Measurements from ENCODE around the gene LYPD6B. TPM values are rescaled to one million over a fixed set of nuclear protein-coding genes. Genes with fewer than 3 reads are reported as not detected.

LYPD6B gene
- total and polyA plus RNA-seq, 8 donors = 0.79 to 35.8 (median 24.6) TPM

DNA sequence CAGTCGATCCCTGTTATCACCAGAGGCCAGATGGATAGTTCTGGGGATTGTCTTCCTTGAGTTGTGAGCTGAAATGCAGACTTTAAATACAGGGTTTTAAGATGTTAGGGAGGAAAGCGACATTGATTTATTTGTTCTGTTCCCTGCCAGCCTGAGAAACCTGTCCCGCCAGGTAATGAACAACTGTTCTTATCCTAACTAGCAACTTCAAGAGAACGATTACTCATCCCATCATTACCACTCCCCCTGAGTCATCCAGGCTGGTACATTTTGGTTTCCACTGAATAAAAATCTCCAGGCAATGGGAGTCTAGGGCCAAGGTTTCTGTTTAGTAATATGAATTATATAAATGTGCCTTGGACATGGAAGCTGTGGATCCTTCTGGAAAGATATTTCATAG is 131.2 kb downstream of the LYPD6B start:
- no peaks in the 10 kb centered on the region for H3K36me3 ChIP-seq
- H3K4me1 ChIP-seq = no peaks in the 10 kb centered on the region
- peaks cover 0 to 7% of the 10 kb centered on the region in 2 donors for H3K9me3 ChIP-seq
- H3K4me3 ChIP-seq = no peak overlapping the region
- ATAC-seq (peak; percentile 93), DNase-seq (no peak)
- TF ChIP-seq, protein P1, sequence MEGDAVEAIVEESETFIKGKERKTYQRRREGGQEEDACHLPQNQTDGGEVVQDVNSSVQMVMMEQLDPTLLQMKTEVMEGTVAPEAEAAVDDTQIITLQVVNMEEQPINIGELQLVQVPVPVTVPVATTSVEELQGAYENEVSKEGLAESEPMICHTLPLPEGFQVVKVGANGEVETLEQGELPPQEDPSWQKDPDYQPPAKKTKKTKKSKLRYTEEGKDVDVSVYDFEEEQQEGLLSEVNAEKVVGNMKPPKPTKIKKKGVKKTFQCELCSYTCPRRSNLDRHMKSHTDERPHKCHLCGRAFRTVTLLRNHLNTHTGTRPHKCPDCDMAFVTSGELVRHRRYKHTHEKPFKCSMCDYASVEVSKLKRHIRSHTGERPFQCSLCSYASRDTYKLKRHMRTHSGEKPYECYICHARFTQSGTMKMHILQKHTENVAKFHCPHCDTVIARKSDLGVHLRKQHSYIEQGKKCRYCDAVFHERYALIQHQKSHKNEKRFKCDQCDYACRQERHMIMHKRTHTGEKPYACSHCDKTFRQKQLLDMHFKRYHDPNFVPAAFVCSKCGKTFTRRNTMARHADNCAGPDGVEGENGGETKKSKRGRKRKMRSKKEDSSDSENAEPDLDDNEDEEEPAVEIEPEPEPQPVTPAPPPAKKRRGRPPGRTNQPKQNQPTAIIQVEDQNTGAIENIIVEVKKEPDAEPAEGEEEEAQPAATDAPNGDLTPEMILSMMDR (IDR thresholded peaks at IDR 0.05) = no peak
- H3K27me3 ChIP-seq = no peaks in the 10 kb centered on the region
- intact Hi-C loops (cut with DNase I) = no loop called here
- no peak overlapping the region for H3K27ac ChIP-seq

DNA sequence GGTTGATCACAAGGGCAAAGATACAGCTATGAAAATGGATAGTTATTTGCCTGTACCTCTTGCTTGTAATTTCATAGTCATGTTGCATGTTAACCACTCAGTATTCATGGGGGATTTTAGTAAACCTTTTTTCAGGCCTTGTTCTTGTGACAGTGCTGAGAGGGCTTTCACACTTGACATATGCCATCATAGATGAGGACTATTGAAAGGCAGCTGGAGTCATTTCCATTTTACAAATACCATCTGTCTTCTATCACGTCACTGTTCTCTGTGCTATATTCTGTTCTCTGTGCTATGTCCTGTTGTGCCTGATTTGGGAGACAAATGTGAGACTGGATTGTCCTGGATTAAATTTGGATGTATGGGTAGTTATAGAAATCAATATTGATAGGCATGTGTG is 131.7 kb downstream of the LYPD6B start:
- no peaks in the 10 kb centered on the region for H3K4me1 ChIP-seq
- intact Hi-C loops (cut with DNase I) = no loop called here
- H3K27ac ChIP-seq = no peak overlapping the region
- H3K4me3 ChIP-seq = no peak overlapping the region
- no peaks in the 10 kb centered on the region for H3K27me3 ChIP-seq
- H3K36me3 ChIP-seq = no peaks in the 10 kb centered on the region
- ATAC-seq (no peak), DNase-seq (no peak)
- TF ChIP-seq, protein P1 (IDR thresholded peaks at IDR 0.05) = no peak
- peaks cover 0 to 7% of the 10 kb centered on the region in 2 donors for H3K9me3 ChIP-seq

DNA sequence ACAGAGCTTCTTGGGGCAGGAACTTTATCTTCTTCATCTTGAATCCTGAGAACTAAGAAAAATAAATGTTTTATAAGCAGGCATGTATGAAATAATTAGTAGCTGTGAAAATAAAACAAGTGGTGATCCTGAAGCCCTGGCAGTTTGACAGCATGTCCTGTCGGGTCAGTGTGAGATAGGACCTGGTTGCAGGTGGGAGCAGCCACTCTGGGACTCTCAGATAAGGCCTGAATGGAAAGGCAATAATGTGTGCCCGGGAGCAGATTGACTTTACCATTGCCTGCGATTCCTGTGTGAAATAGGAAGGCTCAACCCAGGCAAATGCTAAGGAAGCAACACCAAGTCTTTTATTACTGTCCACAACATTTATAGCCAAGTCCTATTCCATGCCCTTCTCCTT is 132.4 kb downstream of the LYPD6B start:
- no peak overlapping the region for H3K4me3 ChIP-seq
- DNase-seq (no peak), ATAC-seq (no peak)
- peaks cover 0 to 4% of the 10 kb centered on the region in 2 donors for H3K9me3 ChIP-seq
- TF ChIP-seq, protein P1 (IDR thresholded peaks at IDR 0.05) = no peak
- intact Hi-C loops (cut with DNase I) = no loop called here
- no peak overlapping the region for H3K27ac ChIP-seq
- no peaks in the 10 kb centered on the region for H3K27me3 ChIP-seq
- no peaks in the 10 kb centered on the region for H3K36me3 ChIP-seq
- H3K4me1 ChIP-seq = no peaks in the 10 kb centered on the region

DNA sequence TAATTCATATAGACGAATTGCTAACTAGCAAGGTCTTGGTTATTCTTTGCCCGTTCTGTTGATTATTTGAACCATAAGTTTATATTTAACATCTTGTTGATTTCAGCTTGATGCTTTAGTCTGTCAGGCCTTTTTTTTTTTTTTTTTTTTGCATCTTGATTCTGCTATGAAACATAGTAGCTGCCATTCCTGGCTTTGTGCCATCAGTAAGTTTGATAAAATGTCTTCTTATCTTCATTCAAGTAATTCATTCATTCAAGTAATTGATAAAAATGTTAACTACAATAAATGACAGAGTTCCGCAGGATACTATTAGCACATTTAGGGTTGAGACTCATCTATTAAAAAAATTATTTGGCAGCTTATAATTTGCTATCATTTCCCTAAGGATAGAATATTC is 134.7 kb downstream of the LYPD6B start:
- intact Hi-C loops (cut with DNase I) = no loop called here
- Histone ChIP-seq H3K27me3 (no peaks in the 10 kb centered on the region), H3K9me3 (peaks cover 0 to 4% of the 10 kb centered on the region in 2 donors), H3K27ac (no peak overlapping the region), H3K4me3 (no peak overlapping the region), H3K36me3 (no peaks in the 10 kb centered on the region), H3K4me1 (no peaks in the 10 kb centered on the region)
- TF ChIP-seq, protein P1 (IDR thresholded peaks at IDR 0.05) = no peak
- DNase-seq = peak in 2 of 4 donors; percentile 29 to 54
- no peak for ATAC-seq

DNA sequence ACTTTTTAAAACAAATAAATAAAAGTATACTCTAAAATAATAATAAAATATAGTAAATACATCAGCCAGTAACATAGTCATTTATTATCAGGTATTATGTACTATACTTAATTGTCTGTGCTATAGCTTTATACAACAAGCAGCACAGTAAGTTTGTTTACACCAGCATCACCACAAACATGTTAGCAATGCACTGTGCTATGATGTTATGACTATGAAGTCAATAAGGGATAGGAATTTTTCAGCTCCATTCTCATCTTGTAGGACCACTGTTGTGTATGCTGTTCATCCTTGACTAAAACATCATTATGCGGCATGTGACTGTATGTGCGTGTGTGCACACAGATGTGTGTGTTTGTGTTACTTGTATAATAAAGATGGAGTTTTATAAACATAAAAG is 137.5 kb downstream of the LYPD6B start:
- Histone ChIP-seq H3K27ac (no peak overlapping the region), H3K9me3 (peaks cover 0 to 4% of the 10 kb centered on the region in 2 donors), H3K4me3 (no peak overlapping the region), H3K4me1 (no peaks in the 10 kb centered on the region), H3K36me3 (no peaks in the 10 kb centered on the region), H3K27me3 (no peaks in the 10 kb centered on the region)
- intact Hi-C loops (cut with DNase I) = no loop called here
- no peak for ATAC-seq
- DNase-seq = no peak
- TF ChIP-seq, protein P1 (IDR thresholded peaks at IDR 0.05) = no peak

Data from left lung (tissue), 10 donors.